Cardiac muscle cell (in vitro differentiated cells and primary cell): Measurements from ENCODE around the gene C17orf50. TPM values are rescaled to one million over a fixed set of nuclear protein-coding genes. Genes with fewer than 3 reads are reported as not detected.
A peak's percentile ranks its signal among the peaks of the same experiment; 100 is the strongest.

Experiments used
- DNase-seq, 2 donors: peaks; one replicate each; pipeline versions ENCODE4 v3.0.0 to v3.0.0-alpha.2; 2010 to 2017; ENCODE audit warnings: low read depth in 1 of 2, low spot score in 1 of 2
- H3K27ac ChIP-seq: fragments of 200-600 bp; sonication (generic); 2 replicates; pipeline ENCODE4 v1.5.1; 2016
- H3K27me3 ChIP-seq: fragments of 200-600 bp; sonication (generic); 2 replicates; pipeline ENCODE4 v1.6.0; 2016; ENCODE audit warnings: control low read depth
- H3K36me3 ChIP-seq: fragments of 200-600 bp; sonication (generic); 2 replicates; pipeline ENCODE4 v1.5.1; 2016; ENCODE audit warnings: control low read depth
- H3K4me1 ChIP-seq: fragments of 200-600 bp; sonication (generic); 2 replicates; pipeline ENCODE4 v1.8.1; 2017; ENCODE audit warnings: low read depth, mild to moderate bottlenecking, mixed run types
- H3K4me3 ChIP-seq: fragments of 200-600 bp; sonication (generic); 2 replicates; pipeline ENCODE4 v1.5.1; 2016; ENCODE audit warnings: mild to moderate bottlenecking
- H3K9me3 ChIP-seq: fragments of 200-600 bp; sonication (generic); 2 replicates; pipeline ENCODE4 v1.5.1; 2017; ENCODE audit warnings: low read depth, mild to moderate bottlenecking, control low read depth
- CTCF ChIP-seq: IDR thresholded peaks from 2 replicates; pipeline ENCODE4 v1.5.1; 2012; ENCODE audit warnings: low read depth, mild to moderate bottlenecking, low read length
- polyA plus RNA-seq: library from polyadenylated mRNA; unstranded; fragments of >200 nt; fragmentation: Nextera tagmentation; extraction: Ambion mirVana; gene quantifications from 2 replicates; pipeline ENCODE4 v1.2.1, GENCODE V29; 2016
- total RNA-seq: library from RNA; depleted of rRNA; stranded (reverse); fragments of >200 nt; gene quantifications from 2 replicates; pipeline ENCODE4 v1.2.3, GENCODE V29; 2016

Gene C17orf50
- total and polyA plus RNA-seq, 2 experiments from 2014 or later: 0.74 to 1.2 TPM

GRCh38 chr17:35752945-35753764 lies 7.5 kb upstream of the C17orf50 start, which contains the start of gene GAS2L2:
Gene GAS2L2 (minus strand): TSS chr17:35753239. CDS start chr17:35752850, 389 bp downstream.
- Histone ChIP-seq H3K4me3 (no peak within 1 kb of the TSS), H3K4me1 (no peaks in the 10 kb centered on the region), H3K9me3 (no peaks in the 10 kb centered on the region), H3K27ac (no peak within 1 kb of the TSS), H3K36me3 (no peaks in the 10 kb centered on the region), H3K27me3 (no peaks in the 10 kb centered on the region)
- DNase-seq: peak; percentile 14 to 34
- no peak for TF ChIP-seq CTCF

GRCh38 chr17:35757243-35757642 lies 3.4 kb upstream of the C17orf50 start:
- no peaks in the 10 kb centered on the region for H3K36me3 ChIP-seq
- H3K9me3 ChIP-seq: no peaks in the 10 kb centered on the region
- H3K27me3 ChIP-seq: no peaks in the 10 kb centered on the region
- H3K4me3 ChIP-seq: no peak overlapping the region
- no peak overlapping the region for H3K27ac ChIP-seq
- TF ChIP-seq CTCF: no peak
- no peaks in the 10 kb centered on the region for H3K4me1 ChIP-seq
- no peak for DNase-seq

GRCh38 chr17:35761601-35762000 lies 914 bp downstream of the C17orf50 start:
- no peak overlapping the region for H3K27ac ChIP-seq

GRCh38 chr17:35763767-35764122 lies 3.1 kb downstream of the C17orf50 start:
- H3K36me3 ChIP-seq: no peaks in the 10 kb centered on the region
- peaks cover 7% of the 10 kb centered on the region for H3K27me3 ChIP-seq
- peak overlapping the region; percentile 43 for H3K4me3 ChIP-seq
- no peaks in the 10 kb centered on the region for H3K9me3 ChIP-seq
- no peak for TF ChIP-seq CTCF
- H3K27ac ChIP-seq: no peak overlapping the region
- no peaks in the 10 kb centered on the region for H3K4me1 ChIP-seq
- no peak for DNase-seq

More at GRCh38 chr17:35761601-35762000, 914 bp downstream of the C17orf50 start:
- H3K27me3 ChIP-seq: no peaks in the 10 kb centered on the region
- H3K36me3 ChIP-seq: no peaks in the 10 kb centered on the region
- no peaks in the 10 kb centered on the region for H3K4me1 ChIP-seq
- no peak for DNase-seq
- TF ChIP-seq CTCF: no peak
- H3K9me3 ChIP-seq: no peaks in the 10 kb centered on the region
- no peak overlapping the region for H3K4me3 ChIP-seq

- peaks cover 13% of the 10 kb centered on the region for H3K27me3 ChIP-seq
- TF ChIP-seq CTCF: peak; percentile 87
- H3K4me1 ChIP-seq: no peaks in the 10 kb centered on the region
- H3K27ac ChIP-seq: peak overlapping the region; percentile 2
- no peaks in the 10 kb centered on the region for H3K9me3 ChIP-seq
- H3K36me3 ChIP-seq: no peaks in the 10 kb centered on the region
- DNase-seq: peak; percentile 92 to 95
- peak overlapping the region; percentile 43 for H3K4me3 ChIP-seq
Observed at GRCh38 chr17:35764123-35764991, 3.7 kb downstream of the C17orf50 start.
